Fibroblast of mammary gland (primary cell): Measurements from ENCODE around the gene HOXD4.
A peak's percentile ranks its signal among the peaks of the same experiment; 100 is the strongest.

Experiments used
- DNase-seq: peaks from one replicate; pipeline ENCODE4 v3.0.0-alpha.2; 2010; ENCODE audit warnings: low read depth
- H3K4me3 ChIP-seq: 2 replicates; pipeline ENCODE4 v1.5.1; 2011; ENCODE audit warnings: low read depth, mild to moderate bottlenecking, low read length, moderate library complexity; ENCODE audit not compliant: control insufficient read depth
- CTCF ChIP-seq: conservative IDR thresholded peaks from 2 replicates; pipeline ENCODE4 v1.5.1; 2011; ENCODE audit warnings: low read depth, low read length, inconsistent platforms; ENCODE audit not compliant: control insufficient read depth, insufficient read depth

The HOXD4 gene

GRCh38 chr2:176128982-176129796 is 22.2 kb upstream of the HOXD4 start, which contains the start of gene HOXD8:
Gene HOXD8 (plus strand): TSS chr2:176129705. CDS start chr2:176130367, 662 bp downstream.
- H3K4me3 ChIP-seq: peak within 1 kb of the TSS; percentile 71
- DNase-seq: peak; percentile 88
- no peak for TF ChIP-seq CTCF

GRCh38 chr2:176129813-176130146 is 21.6 kb upstream of the HOXD4 start:
- no peak for TF ChIP-seq CTCF
- H3K4me3 ChIP-seq: peak overlapping the region; percentile 56
- DNase-seq: no peak

GRCh38 chr2:176130147-176130956 is 21.0 kb upstream of the HOXD4 start:
- DNase-seq: peak; percentile 86
- no peak for TF ChIP-seq CTCF
- peak overlapping the region; percentile 71 for H3K4me3 ChIP-seq

GRCh38 chr2:176130957-176131847 is 20.1 kb upstream of the HOXD4 start:
- H3K4me3 ChIP-seq: peak overlapping the region; percentile 71
- no peak for DNase-seq
- TF ChIP-seq CTCF: no peak

- TF ChIP-seq CTCF: no peak
- H3K4me3 ChIP-seq: peak overlapping the region; percentile 71
- no peak for DNase-seq
Observed at GRCh38 chr2:176131848-176132158, 19.5 kb upstream of the HOXD4 start.
